Measurements from ENCODE around the gene TMEM255B.

The TMEM255B gene

GRCh38 chr13:113853518-113854237, 94.7 kb downstream of the TMEM255B start:
- ATAC-seq: peak; percentile 5
- TF ChIP-seq ESRRG (CRISPR knock-in tag; IDR thresholded peaks at IDR 0.05) (no peak), CSDC2 (CRISPR knock-in tag; IDR thresholded peaks at IDR 0.05) (no peak), RARB (CRISPR knock-in tag; IDR thresholded peaks at IDR 0.05) (no peak), GLIS3 (CRISPR knock-in tag; IDR thresholded peaks at IDR 0.05) (no peak), TSHZ2 (CRISPR knock-in tag; IDR thresholded peaks at IDR 0.05) (no peak), SNAI2 (CRISPR knock-in tag; IDR thresholded peaks at IDR 0.05) (no peak), PPARA (CRISPR knock-in tag; IDR thresholded peaks at IDR 0.05; ENCODE audit: borderline replicate concordance) (no peak), OSR1 (CRISPR knock-in tag; IDR thresholded peaks at IDR 0.05) (no peak), PATZ1 (CRISPR knock-in tag; IDR thresholded peaks at IDR 0.05; ENCODE audit: borderline replicate concordance) (no peak), CREB5 (CRISPR knock-in tag; IDR thresholded peaks at IDR 0.05; ENCODE audit: low read depth) (no peak), ZNF565 (CRISPR knock-in tag; conservative IDR thresholded peaks at IDR 0.05; ENCODE audit: low read depth) (no peak), BACH2 (CRISPR knock-in tag; IDR thresholded peaks at IDR 0.05; ENCODE audit: borderline replicate concordance) (no peak), CSRNP3 (CRISPR knock-in tag; IDR thresholded peaks at IDR 0.05) (no peak), TCF4 (CRISPR knock-in tag; IDR thresholded peaks at IDR 0.05; ENCODE audit: borderline replicate concordance) (no peak), ZC3H10 (CRISPR knock-in tag; IDR thresholded peaks at IDR 0.05) (no peak), TOX (CRISPR knock-in tag; IDR thresholded peaks at IDR 0.05; ENCODE audit: borderline replicate concordance) (no peak), ZFP30 (CRISPR knock-in tag; IDR thresholded peaks at IDR 0.05) (no peak), ZNF8 (CRISPR knock-in tag; IDR thresholded peaks at IDR 0.05) (no peak)

- ATAC-seq: no peak
- no peak for TF ChIP-seq CSRNP3 (CRISPR knock-in tag; IDR thresholded peaks at IDR 0.05)
- no peak for TF ChIP-seq TCF4 (CRISPR knock-in tag; IDR thresholded peaks at IDR 0.05; ENCODE audit: borderline replicate concordance)
- TF ChIP-seq POU6F1 (CRISPR knock-in tag; IDR thresholded peaks at IDR 0.05; ENCODE audit: borderline replicate concordance, low read depth): no peak
These were observed 95.4 kb downstream of the TMEM255B start for GRCh38 chr13:113854238-113855011.
